Measurements from ENCODE around the gene REEP2. TPM values are rescaled to one million over a fixed set of nuclear protein-coding genes. Genes with fewer than 3 reads are reported as not detected.

The REEP2 gene
- total RNA-seq, 1 donor from 2014 or later = 1.7 TPM

GRCh38 chr5:138448481-138449398 is 9.9 kb downstream of the REEP2 start:
- DNase-seq = no peak

GRCh38 chr5:138449501-138450239 is 10.8 kb downstream of the REEP2 start:
- DNase-seq = peak; percentile 38

- no peak for DNase-seq
Measured at GRCh38 chr5:138450971-138451370, 12.1 kb downstream of the REEP2 start.

GRCh38 chr5:138452720-138453119 is 13.9 kb downstream of the REEP2 start:
- DNase-seq = no peak

- no peak for DNase-seq
Measured at GRCh38 chr5:138453590-138453989, 14.7 kb downstream of the REEP2 start.

GRCh38 chr5:138454121-138454520 is 15.3 kb downstream of the REEP2 start:
- DNase-seq = no peak

GRCh38 chr5:138455232-138455930 is 16.5 kb downstream of the REEP2 start:
- no peak for DNase-seq

- no peak for DNase-seq
Measured at GRCh38 chr5:138457531-138458275, 18.8 kb downstream of the REEP2 start.

- DNase-seq = no peak
Measured at GRCh38 chr5:138458384-138458783, 19.5 kb downstream of the REEP2 start.

GRCh38 chr5:138458856-138459255 is 20.0 kb downstream of the REEP2 start:
- no peak for DNase-seq

- no peak for DNase-seq
Measured at GRCh38 chr5:138459311-138459933, 20.6 kb downstream of the REEP2 start.

GRCh38 chr5:138460032-138460693 is 21.3 kb downstream of the REEP2 start:
- no peak for DNase-seq

- DNase-seq = no peak
Measured at GRCh38 chr5:138461343-138462125, 22.7 kb downstream of the REEP2 start.

GRCh38 chr5:138463419-138464007 is 24.7 kb downstream of the REEP2 start:
- DNase-seq = peak; percentile 94

- DNase-seq = peak; percentile 96
Measured at GRCh38 chr5:138464008-138464387, 25.1 kb downstream of the REEP2 start.

GRCh38 chr5:138464388-138465260 is 25.8 kb downstream of the REEP2 start:
- peak; percentile 99 for DNase-seq

- DNase-seq = peak; percentile 95
Measured at GRCh38 chr5:138465261-138466124, 26.6 kb downstream of the REEP2 start, which contains the start of gene EGR1. Gene EGR1 (plus strand): TSS chr5:138465479. CDS start chr5:138465762, 283 bp downstream.

All from skin of body (tissue), 2 donors.